GM18520 (cell line): Measurements from ENCODE around the gene PCDHB4.
"Not testable (repeated sequence)": the region's sequence is repeated elsewhere in the genome, so short reads cannot be mapped to it uniquely, and the experiment has no call there.

Experiments
- ATAC-seq: cut with Tn5 transposase; IDR thresholded peaks from one replicate; pipeline ENCODE4 v1.9.1; 2021; ENCODE audit not compliant: unreplicated experiment

PCDHB4 gene

DNA sequence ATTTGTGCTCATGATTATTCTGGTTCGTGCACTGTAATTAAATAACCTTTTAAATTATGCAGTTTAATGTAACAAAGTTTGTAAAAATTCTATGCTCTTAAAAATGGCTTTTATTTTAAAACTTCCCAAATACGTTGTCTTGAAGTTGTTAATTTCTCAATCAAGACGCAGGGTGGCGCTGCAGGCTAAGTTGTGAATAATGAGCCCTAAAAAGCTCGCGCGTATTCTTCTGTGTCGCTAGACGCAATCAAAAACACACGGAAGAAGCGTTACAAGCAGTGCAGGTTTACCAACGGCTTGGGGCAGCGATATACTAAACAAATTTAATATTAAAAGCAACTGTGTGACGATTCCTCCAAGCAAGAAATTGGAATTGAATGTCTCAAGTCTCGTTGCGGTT, at the start of gene PCDHB4:
Gene PCDHB4, plus strand, starts transcription at position 256 of the 400 bp plus-strand sequence. CDS start 181 bp downstream, outside the sequence.
- no peak for ATAC-seq

GRCh38 chr5:141077826-141078225, 43.8 kb upstream of the PCDHB4 start:
- ATAC-seq = no peak

GRCh38 chr5:141082228-141082627, 39.4 kb upstream of the PCDHB4 start:
- ATAC-seq = no peak

DNA sequence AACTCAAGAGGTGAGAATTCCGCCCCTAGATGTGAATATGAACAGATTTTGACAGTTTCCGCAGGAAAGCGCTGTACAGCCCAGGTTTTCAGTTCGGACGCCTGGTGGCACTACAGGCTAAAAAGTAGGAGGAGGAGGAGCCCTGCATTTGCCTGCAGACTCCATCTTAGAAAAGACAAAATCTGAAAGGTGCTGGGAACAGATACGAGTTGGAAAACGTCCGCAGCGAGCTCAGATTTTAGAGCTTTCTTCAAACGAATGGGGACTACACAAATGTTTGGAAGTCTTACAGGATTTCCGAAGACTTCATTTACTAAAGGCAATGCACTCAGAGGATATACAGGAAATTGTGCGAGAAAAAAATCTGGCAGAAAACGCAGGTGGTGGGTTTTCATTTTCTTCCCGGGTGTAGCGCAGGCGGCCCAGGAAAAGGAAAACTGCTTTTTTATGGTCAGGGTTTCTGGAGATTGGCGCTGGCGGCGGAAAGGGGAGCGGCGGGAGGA, 37.1 kb upstream of the PCDHB4 start:
- no peak for ATAC-seq

GRCh38 chr5:141094481-141095262, 26.9 kb upstream of the PCDHB4 start, which contains the start of gene PCDHB2:
Gene PCDHB2 (plus strand): TSS chr5:141094615. CDS start chr5:141094791, 176 bp downstream.
- no peak for ATAC-seq

DNA sequence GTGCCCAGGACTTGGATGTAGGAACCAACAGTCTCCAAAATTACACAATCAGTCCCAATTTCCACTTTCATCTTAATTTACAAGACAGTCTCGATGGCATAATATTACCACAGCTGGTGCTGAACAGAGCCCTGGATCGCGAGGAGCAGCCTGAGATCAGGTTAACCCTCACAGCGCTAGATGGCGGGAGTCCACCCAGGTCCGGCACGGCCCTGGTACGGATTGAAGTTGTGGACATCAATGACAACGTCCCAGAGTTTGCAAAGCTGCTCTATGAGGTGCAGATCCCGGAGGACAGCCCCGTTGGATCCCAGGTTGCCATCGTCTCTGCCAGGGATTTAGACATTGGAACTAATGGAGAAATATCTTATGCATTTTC, 26.4 kb upstream of the PCDHB4 start:
- no peak for ATAC-seq

DNA sequence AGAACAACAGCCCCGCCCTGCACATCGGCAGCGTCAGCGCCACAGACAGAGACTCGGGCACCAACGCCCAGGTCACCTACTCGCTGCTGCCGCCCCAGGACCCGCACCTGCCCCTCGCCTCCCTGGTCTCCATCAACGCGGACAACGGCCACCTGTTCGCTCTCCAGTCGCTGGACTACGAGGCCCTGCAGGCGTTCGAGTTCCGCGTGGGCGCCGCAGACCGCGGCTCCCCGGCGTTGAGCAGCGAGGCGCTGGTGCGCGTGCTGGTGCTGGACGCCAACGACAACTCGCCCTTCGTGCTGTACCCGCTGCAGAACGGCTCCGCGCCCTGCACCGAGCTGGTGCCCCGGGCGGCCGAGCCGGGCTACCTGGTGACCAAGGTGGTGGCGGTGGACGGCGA, 25.4 kb upstream of the PCDHB4 start:
- not testable (repeated sequence) for ATAC-seq

- ATAC-seq = not testable (repeated sequence)
Observed at GRCh38 chr5:141096586-141096985, 25.0 kb upstream of the PCDHB4 start.

GRCh38 chr5:141100243-141100805, 21.3 kb upstream of the PCDHB4 start, which contains the start of gene PCDHB3:
Gene PCDHB3 (plus strand): TSS chr5:141100473. CDS start chr5:141100650, 177 bp downstream.
- ATAC-seq = no peak

DNA sequence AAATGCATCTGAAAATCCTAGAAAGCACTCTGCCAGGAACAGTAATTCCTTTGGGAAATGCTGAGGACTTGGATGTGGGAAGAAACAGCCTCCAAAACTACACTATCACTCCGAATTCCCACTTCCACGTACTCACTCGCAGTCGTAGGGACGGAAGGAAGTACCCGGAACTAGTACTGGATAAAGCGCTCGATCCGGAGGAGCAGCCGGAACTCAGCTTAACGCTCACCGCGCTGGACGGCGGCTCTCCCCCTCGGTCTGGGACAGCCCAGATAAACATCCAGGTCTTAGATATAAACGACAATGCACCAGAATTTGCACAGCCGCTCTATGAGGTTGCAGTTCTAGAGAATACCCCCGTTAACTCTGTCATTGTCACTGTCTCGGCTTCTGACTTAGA, 20.6 kb upstream of the PCDHB4 start:
- ATAC-seq = no peak

- not testable (repeated sequence) for ATAC-seq
Observed at GRCh38 chr5:141102070-141102469, 19.5 kb upstream of the PCDHB4 start.

DNA sequence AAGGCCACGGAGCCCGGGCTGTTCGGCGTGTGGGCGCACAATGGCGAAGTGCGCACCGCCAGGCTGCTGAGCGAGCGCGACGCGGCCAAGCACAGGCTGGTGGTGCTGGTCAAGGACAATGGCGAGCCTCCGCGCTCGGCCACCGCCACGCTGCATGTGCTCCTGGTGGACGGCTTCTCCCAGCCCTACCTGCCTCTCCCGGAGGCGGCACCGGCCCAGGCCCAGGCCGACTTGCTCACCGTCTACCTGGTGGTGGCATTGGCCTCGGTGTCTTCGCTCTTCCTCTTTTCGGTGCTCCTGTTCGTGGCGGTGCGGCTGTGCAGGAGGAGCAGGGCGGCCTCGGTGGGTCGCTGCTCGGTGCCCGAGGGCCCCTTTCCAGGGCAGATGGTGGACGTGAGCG, 19.1 kb upstream of the PCDHB4 start:
- not testable (repeated sequence) for ATAC-seq

DNA sequence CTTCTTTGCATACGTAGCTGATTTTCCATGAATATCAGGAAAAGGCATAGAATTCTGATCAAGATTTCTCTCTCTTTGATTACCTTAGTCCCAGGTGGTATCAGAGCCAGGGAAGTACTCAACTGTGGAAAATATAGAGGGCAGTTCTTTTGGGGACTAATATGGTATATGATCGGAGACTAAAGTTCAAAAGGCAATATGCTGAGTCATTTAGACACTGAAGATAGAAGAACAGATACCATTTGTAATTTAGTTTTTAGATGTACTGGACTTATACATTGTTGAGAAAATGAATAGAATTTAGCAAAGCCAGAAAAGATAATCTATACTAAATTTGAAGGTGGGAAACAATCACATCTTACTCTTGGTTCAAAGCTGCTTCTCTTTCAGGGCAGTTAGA, 16.3 kb upstream of the PCDHB4 start:
- ATAC-seq = no peak

DNA sequence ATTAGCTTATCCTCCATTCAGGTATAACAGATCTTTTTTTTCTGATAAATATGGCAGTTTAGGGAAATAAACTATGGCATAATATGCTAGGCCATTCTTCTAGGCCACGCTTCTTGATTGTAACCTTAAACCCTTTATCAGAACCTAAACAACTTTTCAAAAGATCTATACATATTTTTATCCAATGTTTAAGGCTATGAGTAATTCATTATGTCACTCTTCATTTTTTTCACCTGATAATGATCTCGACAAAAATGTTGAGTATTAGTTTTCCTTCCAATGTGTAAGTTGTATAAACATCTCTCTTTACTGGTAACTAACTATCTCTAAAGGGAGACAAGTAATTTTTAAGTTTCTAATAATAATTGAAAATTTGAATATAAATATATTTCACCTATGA, 2.4 kb upstream of the PCDHB4 start:
- ATAC-seq = no peak

DNA sequence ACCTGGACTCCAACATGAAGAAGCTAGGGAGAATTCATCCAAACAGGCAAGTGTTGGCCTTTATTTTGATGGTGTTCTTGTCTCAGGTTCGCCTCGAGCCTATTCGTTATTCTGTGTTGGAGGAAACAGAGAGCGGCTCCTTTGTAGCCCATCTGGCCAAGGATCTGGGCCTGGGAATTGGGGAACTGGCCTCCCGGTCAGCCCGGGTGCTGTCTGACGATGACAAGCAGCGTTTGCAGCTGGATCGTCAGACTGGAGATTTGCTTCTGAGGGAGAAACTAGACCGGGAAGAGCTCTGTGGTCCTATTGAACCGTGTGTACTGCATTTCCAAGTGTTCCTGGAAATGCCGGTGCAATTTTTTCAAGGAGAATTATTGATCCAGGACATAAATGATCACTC, 367 bp downstream of the PCDHB4 start:
- ATAC-seq = no peak

- not testable (repeated sequence) for ATAC-seq
Observed at GRCh38 chr5:141123396-141124135, 1.9 kb downstream of the PCDHB4 start.

DNA sequence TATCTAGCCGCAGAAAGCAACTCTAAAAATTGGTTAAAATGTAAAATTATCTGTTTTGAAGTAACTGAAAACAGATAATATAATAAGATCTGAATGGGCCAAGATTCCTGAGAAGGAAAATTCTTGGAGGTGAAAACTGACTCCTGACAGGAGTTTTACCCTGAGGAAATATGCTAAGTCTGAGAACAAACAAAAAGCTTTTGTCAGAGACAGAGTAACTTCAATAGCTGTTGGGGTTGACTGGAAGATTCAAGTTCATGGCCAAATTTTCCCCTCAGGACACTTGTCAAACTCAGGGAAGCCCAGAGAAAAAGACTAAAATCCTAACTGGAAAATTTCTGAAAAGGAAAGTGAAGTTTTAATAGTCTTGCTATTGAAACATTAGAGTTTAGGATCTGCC, 5.7 kb downstream of the PCDHB4 start:
- ATAC-seq = no peak

DNA sequence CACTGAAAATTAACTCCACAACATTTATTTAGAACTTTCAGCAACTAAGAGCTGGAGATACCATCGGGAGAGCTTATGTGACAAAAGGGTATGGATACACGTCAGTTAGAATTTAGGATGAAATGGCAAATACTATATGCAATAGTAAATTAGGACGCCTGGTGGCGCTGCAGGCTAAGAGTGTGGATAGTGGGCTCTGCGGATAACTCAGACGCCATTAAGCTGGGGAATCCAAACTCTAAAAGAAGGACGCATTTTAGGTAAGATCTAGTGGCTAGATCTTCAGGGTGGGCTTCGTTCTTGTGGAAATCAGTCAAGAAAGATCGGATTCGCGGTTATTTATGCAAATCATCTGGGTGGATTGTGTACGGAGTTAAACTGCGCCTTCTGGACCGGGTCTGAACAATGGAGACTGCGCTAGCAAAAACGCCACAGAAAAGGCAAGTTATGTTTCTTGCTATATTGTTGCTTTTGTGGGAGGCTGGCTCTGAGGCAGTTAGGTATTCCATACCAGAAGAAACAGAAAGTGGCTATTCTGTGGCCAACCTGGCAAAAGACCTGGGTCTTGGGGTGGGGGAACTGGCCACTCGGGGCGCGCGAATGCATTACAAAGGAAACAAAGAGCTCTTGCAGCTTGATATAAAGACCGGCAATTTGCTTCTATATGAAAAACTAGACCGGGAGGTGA, 13.6 kb downstream of the PCDHB4 start, which contains the start of gene PCDHB5:
Gene PCDHB5, plus strand, starts transcription at position 177 of the 688 bp plus-strand sequence. Its CDS starts 229 bp downstream, at position 406.
- no peak for ATAC-seq

DNA sequence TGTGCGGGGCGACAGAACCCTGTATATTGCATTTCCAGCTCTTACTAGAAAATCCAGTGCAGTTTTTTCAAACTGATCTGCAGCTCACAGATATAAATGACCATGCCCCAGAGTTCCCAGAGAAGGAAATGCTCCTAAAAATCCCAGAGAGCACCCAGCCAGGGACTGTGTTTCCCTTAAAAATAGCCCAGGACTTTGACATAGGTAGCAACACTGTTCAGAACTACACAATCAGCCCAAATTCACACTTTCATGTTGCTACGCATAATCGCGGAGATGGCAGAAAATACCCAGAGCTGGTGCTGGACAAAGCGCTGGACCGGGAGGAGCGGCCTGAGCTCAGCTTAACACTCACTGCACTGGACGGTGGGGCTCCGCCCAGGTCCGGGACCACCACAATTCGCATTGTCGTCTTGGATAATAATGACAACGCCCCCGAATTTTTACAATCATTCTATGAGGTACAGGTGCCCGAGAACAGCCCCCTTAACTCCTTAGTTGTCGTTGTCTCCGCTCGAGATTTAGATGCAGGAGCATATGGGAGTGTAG, 14.2 kb downstream of the PCDHB4 start:
- ATAC-seq = no peak

GRCh38 chr5:141137346-141137745, 15.7 kb downstream of the PCDHB4 start:
- not testable (repeated sequence) for ATAC-seq
